Psoas muscle (tissue), 8 donors: ENCODE results near the gene CEMIP2. TPM values are rescaled to one million over a fixed set of nuclear protein-coding genes. Genes with fewer than 3 reads are reported as not detected.

Experiments used
- ATAC-seq, 4 donors: fragments of 200-7000 bp; cut with Tn5 transposase; one replicate each; pipeline ENCODE4 v1.9.1; 2020; ENCODE audit warnings: moderate library complexity in 3 of 4, mild to moderate bottlenecking in 2 of 4
- DNase-seq, 2 donors: peaks; one replicate each; pipeline ENCODE4 v3.0.0-alpha.2; 2020
- H3K27ac ChIP-seq: fragments of 200-600 bp; one replicate; pipeline ENCODE4 v1.8.0; 2022
- H3K27me3 ChIP-seq, 3 donors: fragments of 200-600 bp in 1 of 3; one replicate each; pipeline versions ENCODE4 v1.6.1 to v1.8.0; 2013 to 2022; ENCODE audit warnings: low read length in 2 of 3, mild to moderate bottlenecking in 2 of 3, moderate library complexity in 1 of 3; ENCODE audit not compliant: insufficient read depth in 3 of 3
- H3K36me3 ChIP-seq, 2 donors: fragments of 200-600 bp in 1 of 2; one replicate each; pipeline versions ENCODE4 v1.6.1 to v1.8.0; 2013 to 2022; ENCODE audit warnings: low read depth in 1 of 2, mild to moderate bottlenecking in 1 of 2, moderate library complexity in 1 of 2; ENCODE audit not compliant: insufficient read depth in 1 of 2
- H3K4me1 ChIP-seq: fragments of 200-600 bp; one replicate; pipeline ENCODE4 v1.8.0; 2022
- H3K4me3 ChIP-seq: fragments of 200-600 bp; one replicate; pipeline ENCODE4 v1.8.0; 2022; ENCODE audit warnings: mild to moderate bottlenecking
- H3K9me3 ChIP-seq: fragments of 200-600 bp; one replicate; pipeline ENCODE4 v1.8.0; 2022
- CTCF ChIP-seq: fragments of 200-600 bp; IDR thresholded peaks from one replicate; pipeline ENCODE4 v1.8.0; 2022; ENCODE audit warnings: antibody characterized with exemption
- WGBS, 3 donors: extraction: QIAGEN DNeasy Blood & Tissue Kit; methylation state at CpG; one replicate each; pipeline versions ENCODE4 v1.1.6 to v1.1.7; 2013; 5-methylcytosine and 5-hydroxymethylcytosine counted together
- intact Hi-C, 2 donors: fragments of 100-400 bp; cut with DNase I; formaldehyde crosslinking; loops; one replicate each; pipeline versions ENCODE4 v1.11.0 to v1.14.2; 2022
- polyA plus RNA-seq, 3 donors: library from polyadenylated mRNA; stranded (reverse); fragments of 200-250 nt; gene quantifications; one replicate each; pipeline ENCODE4 v1.2.3, GENCODE V29; 2013
- total RNA-seq, 4 donors: library from RNA; stranded (reverse); fragmentation: NEBNext Ultra II Directional in 2 of 4; extraction: Animal tissue kit (Norgen Biotek cat#: 25700) in 2 of 4; gene quantifications; one replicate each; pipeline versions ENCODE4 v1.2.1 to v1.2.4, GENCODE V29; 2021 to 2023
- donor health status: healthy with polysubstance abuse.
- donor health status: DM: no; HTN: no; CAD: no; lungs with moderate emphysema.
- donor health status: Bipolar disorder and iron deficiency.
- donor health status: healthy.
- donor health status: DM: yes; HTN: yes; CAD: no.
- donor health status: DM: no; HTN: no; CAD: no.
- donor health status: DM: no; HTN: no; CAD: no.
- donor health status: DM: yes; HTN: yes; CAD: no.

The CEMIP2 gene
- total and polyA plus RNA-seq, 7 donors, result 5.9 to 20.3 (median 9.6) TPM

GRCh38 chr9:71656496-71656895 is 111.8 kb downstream of the CEMIP2 start:
- Histone ChIP-seq H3K4me3 (no peak overlapping the region), H3K27ac (no peak overlapping the region), H3K9me3 (no peaks in the 10 kb centered on the region), H3K27me3 (no peaks in the 10 kb centered on the region), H3K4me1 (no peaks in the 10 kb centered on the region), H3K36me3 (no peaks in the 10 kb centered on the region)
- ATAC-seq (no peak), DNase-seq (no peak)
- intact Hi-C loops, result no loop called here
- WGBS, 3 donors, result 77 to 87% (median 83%) methylated on average over 1 of the region's 1 CpG
- no peak for TF ChIP-seq CTCF

- DNase-seq (no peak), ATAC-seq (no peak)
- WGBS, 3 donors, result 89 to 94% (median 92%) methylated on average over 1 of the region's 1 CpG
- H3K27me3 ChIP-seq, result no peaks in the 10 kb centered on the region
- no peaks in the 10 kb centered on the region for H3K4me1 ChIP-seq
- H3K27ac ChIP-seq, result no peak overlapping the region
- no peaks in the 10 kb centered on the region for H3K9me3 ChIP-seq
- H3K36me3 ChIP-seq, result no peaks in the 10 kb centered on the region
- intact Hi-C loops, result no loop called here
- no peak overlapping the region for H3K4me3 ChIP-seq
- TF ChIP-seq CTCF, result no peak
Observed at GRCh38 chr9:71655778-71656177, 112.5 kb downstream of the CEMIP2 start.

GRCh38 chr9:71655141-71655540 is 113.2 kb downstream of the CEMIP2 start:
- TF ChIP-seq CTCF, result no peak
- 69 to 78% (median 73%) methylated on average over 6 of the region's 6 CpGs for WGBS, 3 donors
- Histone ChIP-seq H3K4me1 (no peaks in the 10 kb centered on the region), H3K9me3 (no peaks in the 10 kb centered on the region), H3K4me3 (no peak overlapping the region), H3K27ac (no peak overlapping the region), H3K36me3 (no peaks in the 10 kb centered on the region), H3K27me3 (no peaks in the 10 kb centered on the region)
- intact Hi-C loops, result no loop called here
- DNase-seq (no peak), ATAC-seq (no peak)

- no peak overlapping the region for H3K27ac ChIP-seq
- H3K9me3 ChIP-seq, result no peaks in the 10 kb centered on the region
- no peaks in the 10 kb centered on the region for H3K27me3 ChIP-seq
- intact Hi-C loops, result no loop called here
- no peak for TF ChIP-seq CTCF
- DNase-seq, result no peak
- no peaks in the 10 kb centered on the region for H3K36me3 ChIP-seq
- peaks cover 4% of the 10 kb centered on the region for H3K4me1 ChIP-seq
- ATAC-seq, result no peak
- H3K4me3 ChIP-seq, result no peak overlapping the region
Observed at GRCh38 chr9:71652480-71652879, 115.8 kb downstream of the CEMIP2 start.

DNA sequence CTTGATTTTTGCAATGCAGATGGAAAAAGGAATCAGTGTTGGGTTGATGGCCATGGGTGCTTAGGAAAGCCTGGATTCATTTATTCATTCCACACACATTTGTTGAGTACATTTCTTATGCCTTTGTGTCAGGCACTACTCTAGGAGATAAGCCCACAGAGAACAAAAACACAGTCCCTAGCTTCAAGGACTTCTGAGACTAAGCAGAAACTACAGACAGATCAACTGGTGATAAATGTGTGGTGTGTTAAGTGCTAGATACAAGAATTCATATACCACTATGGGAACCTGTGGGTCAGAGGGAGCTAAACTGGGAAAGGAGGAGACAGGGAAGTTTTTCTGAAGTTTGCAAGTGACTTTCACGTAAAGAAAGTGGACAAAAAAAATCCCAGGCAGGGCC is 119.9 kb downstream of the CEMIP2 start:
- intact Hi-C loops, result no loop called here
- Histone ChIP-seq H3K4me1 (peaks cover 7% of the 10 kb centered on the region), H3K4me3 (no peak overlapping the region), H3K27me3 (no peaks in the 10 kb centered on the region), H3K27ac (no peak overlapping the region), H3K36me3 (no peaks in the 10 kb centered on the region), H3K9me3 (no peaks in the 10 kb centered on the region)
- no peak for DNase-seq
- WGBS, 3 donors, result 84 to 93% (median 90%) methylated on average over 1 of the region's 1 CpG
- no peak for ATAC-seq
- TF ChIP-seq CTCF, result no peak
